Measurements from ENCODE around the gene LCOR. TPM values are rescaled to one million over a fixed set of nuclear protein-coding genes. Genes with fewer than 3 reads are reported as not detected.

LCOR gene
- polyA plus RNA-seq, 2 donors, result 2.9 to 5.9 TPM

DNA sequence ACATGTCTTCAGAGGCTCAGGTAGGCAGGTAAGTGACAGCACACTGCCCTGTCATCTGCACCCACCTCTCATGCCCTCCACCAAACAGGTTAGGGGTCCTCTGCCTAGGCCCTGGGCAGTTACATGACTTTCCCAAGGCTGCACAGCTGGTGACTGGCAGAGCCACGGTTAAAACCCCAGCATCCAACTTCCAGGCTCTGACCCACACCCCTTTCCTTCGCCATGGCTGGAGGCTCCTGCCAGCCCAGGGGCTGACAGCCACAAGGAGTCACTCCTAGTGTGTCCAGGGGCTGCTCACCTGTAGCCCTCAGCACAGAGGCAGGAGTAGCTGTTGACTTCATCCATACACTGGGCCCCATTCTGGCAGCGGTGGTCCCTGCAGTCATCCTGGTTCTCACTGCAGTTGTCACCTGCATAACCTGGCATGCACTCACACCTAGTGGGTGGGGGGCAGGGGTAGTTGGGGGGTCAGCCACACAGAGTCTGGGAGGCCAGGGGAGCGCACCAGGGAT lies 178.7 kb downstream of the LCOR start:
- H3K27ac ChIP-seq (ENCODE audit: low read depth in 2 of 2, low read length in 1 of 2), result no peak overlapping the region
- H3K9me3 ChIP-seq (ENCODE audit: control insufficient read depth in 2 of 2, insufficient read depth in 1 of 2, low read depth in 1 of 2, low read length in 1 of 2), result peaks cover 0 to 6% of the 10 kb centered on the region in 2 donors
- H3K27me3 ChIP-seq (ENCODE audit: control insufficient read depth in 1 of 2, insufficient read depth in 2 of 2, low read length in 2 of 2), result no peaks in the 10 kb centered on the region
- no peak overlapping the region for H3K4me3 ChIP-seq (ENCODE audit: low read depth in 1 of 2, low read length in 2 of 2)
- H3K36me3 ChIP-seq (ENCODE audit: control insufficient read depth in 2 of 2, insufficient read depth in 2 of 2, low read length in 1 of 2), result no peaks in the 10 kb centered on the region
- WGBS, 2 donors, result 83 to 88% methylated on average over 4 of the region's 4 CpGs
- H3K4me1 ChIP-seq (ENCODE audit: control insufficient read depth in 2 of 2, insufficient read depth in 2 of 2, low read length in 1 of 2), result no peaks in the 10 kb centered on the region

DNA sequence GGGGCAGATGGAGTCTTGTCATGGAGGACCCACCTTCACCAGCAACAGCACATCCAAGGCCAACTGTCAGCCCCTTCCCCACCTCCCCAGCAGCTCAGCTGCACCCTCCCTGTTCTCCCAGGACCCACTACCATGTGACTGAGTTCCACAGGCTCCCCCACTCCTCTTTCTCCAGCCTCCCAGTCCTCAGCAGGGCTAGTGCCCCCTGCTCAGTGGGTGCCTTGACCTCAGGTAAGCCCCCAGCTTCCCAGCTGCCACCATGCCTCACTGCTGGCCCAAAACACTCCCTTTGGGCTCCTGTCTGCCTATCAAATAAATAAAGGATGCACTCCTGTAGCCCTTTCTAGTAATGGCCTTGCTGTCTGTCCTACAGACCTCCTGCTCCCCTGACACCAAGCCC lies 179.3 kb downstream of the LCOR start:
- Histone ChIP-seq H3K27me3 (ENCODE audit: control insufficient read depth in 1 of 2, insufficient read depth in 2 of 2, low read length in 2 of 2) (no peaks in the 10 kb centered on the region), H3K4me3 (ENCODE audit: low read depth in 1 of 2, low read length in 2 of 2) (no peak overlapping the region), H3K9me3 (ENCODE audit: control insufficient read depth in 2 of 2, insufficient read depth in 1 of 2, low read depth in 1 of 2, low read length in 1 of 2) (peaks cover 0 to 4% of the 10 kb centered on the region in 2 donors), H3K27ac (ENCODE audit: low read depth in 2 of 2, low read length in 1 of 2) (no peak overlapping the region), H3K36me3 (ENCODE audit: control insufficient read depth in 2 of 2, insufficient read depth in 2 of 2, low read length in 1 of 2) (no peaks in the 10 kb centered on the region), H3K4me1 (ENCODE audit: control insufficient read depth in 2 of 2, insufficient read depth in 2 of 2, low read length in 1 of 2) (no peaks in the 10 kb centered on the region)

- no peaks in the 10 kb centered on the region for H3K9me3 ChIP-seq (ENCODE audit: control insufficient read depth in 2 of 2, insufficient read depth in 1 of 2, low read depth in 1 of 2, low read length in 1 of 2)
- H3K4me3 ChIP-seq (ENCODE audit: low read depth in 1 of 2, low read length in 2 of 2), result no peak overlapping the region
- H3K27me3 ChIP-seq (ENCODE audit: control insufficient read depth in 1 of 2, insufficient read depth in 2 of 2, low read length in 2 of 2), result no peaks in the 10 kb centered on the region
- H3K36me3 ChIP-seq (ENCODE audit: control insufficient read depth in 2 of 2, insufficient read depth in 2 of 2, low read length in 1 of 2), result no peaks in the 10 kb centered on the region
- H3K4me1 ChIP-seq (ENCODE audit: control insufficient read depth in 2 of 2, insufficient read depth in 2 of 2, low read length in 1 of 2), result no peaks in the 10 kb centered on the region
- WGBS, 2 donors, result 85 to 90% methylated on average over 8 of the region's 8 CpGs
- H3K27ac ChIP-seq (ENCODE audit: low read depth in 2 of 2, low read length in 1 of 2), result no peak overlapping the region
These were observed 180.4 kb downstream of the LCOR start for GRCh38 chr10:97012470-97012869.

DNA sequence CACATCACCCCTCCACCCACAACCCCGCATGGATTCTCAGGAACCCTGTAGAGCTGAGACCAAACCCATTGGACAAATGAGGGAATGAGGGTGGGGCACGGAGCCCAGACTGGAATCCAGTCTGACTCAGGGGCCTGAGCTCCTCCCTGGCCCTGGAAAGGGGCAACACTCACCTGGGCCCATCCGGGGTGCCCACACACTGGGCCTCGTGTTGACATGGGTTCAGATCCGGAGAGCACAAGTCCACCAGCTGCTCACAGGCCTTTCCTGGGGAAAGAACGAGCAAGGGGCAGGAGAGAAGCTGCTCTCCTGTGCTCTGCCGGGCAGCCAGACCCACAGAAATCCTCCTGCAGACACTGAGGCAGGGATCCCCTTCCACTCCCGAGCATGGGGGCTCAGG lies 181.5 kb downstream of the LCOR start:
- H3K27ac ChIP-seq (ENCODE audit: low read depth in 2 of 2, low read length in 1 of 2), result no peak overlapping the region
- H3K27me3 ChIP-seq (ENCODE audit: control insufficient read depth in 1 of 2, insufficient read depth in 2 of 2, low read length in 2 of 2), result no peaks in the 10 kb centered on the region
- H3K4me1 ChIP-seq (ENCODE audit: control insufficient read depth in 2 of 2, insufficient read depth in 2 of 2, low read length in 1 of 2), result no peaks in the 10 kb centered on the region
- WGBS, 2 donors, result 85 to 89% methylated on average over 8 of the region's 8 CpGs
- H3K9me3 ChIP-seq (ENCODE audit: control insufficient read depth in 2 of 2, insufficient read depth in 1 of 2, low read depth in 1 of 2, low read length in 1 of 2), result no peaks in the 10 kb centered on the region
- no peaks in the 10 kb centered on the region for H3K36me3 ChIP-seq (ENCODE audit: control insufficient read depth in 2 of 2, insufficient read depth in 2 of 2, low read length in 1 of 2)
- no peak overlapping the region for H3K4me3 ChIP-seq (ENCODE audit: low read depth in 1 of 2, low read length in 2 of 2)

- H3K4me3 ChIP-seq (ENCODE audit: low read depth in 1 of 2, low read length in 2 of 2), result no peak overlapping the region
- H3K27ac ChIP-seq (ENCODE audit: low read depth in 2 of 2, low read length in 1 of 2), result no peak overlapping the region
- no peaks in the 10 kb centered on the region for H3K4me1 ChIP-seq (ENCODE audit: control insufficient read depth in 2 of 2, insufficient read depth in 2 of 2, low read length in 1 of 2)
- H3K9me3 ChIP-seq (ENCODE audit: control insufficient read depth in 2 of 2, insufficient read depth in 1 of 2, low read depth in 1 of 2, low read length in 1 of 2), result no peaks in the 10 kb centered on the region
- WGBS, 2 donors, result 86 to 89% methylated on average over 8 of the region's 8 CpGs
- H3K36me3 ChIP-seq (ENCODE audit: control insufficient read depth in 2 of 2, insufficient read depth in 2 of 2, low read length in 1 of 2), result no peaks in the 10 kb centered on the region
- H3K27me3 ChIP-seq (ENCODE audit: control insufficient read depth in 1 of 2, insufficient read depth in 2 of 2, low read length in 2 of 2), result no peaks in the 10 kb centered on the region
These were observed 181.9 kb downstream of the LCOR start for GRCh38 chr10:97013983-97014382.

DNA sequence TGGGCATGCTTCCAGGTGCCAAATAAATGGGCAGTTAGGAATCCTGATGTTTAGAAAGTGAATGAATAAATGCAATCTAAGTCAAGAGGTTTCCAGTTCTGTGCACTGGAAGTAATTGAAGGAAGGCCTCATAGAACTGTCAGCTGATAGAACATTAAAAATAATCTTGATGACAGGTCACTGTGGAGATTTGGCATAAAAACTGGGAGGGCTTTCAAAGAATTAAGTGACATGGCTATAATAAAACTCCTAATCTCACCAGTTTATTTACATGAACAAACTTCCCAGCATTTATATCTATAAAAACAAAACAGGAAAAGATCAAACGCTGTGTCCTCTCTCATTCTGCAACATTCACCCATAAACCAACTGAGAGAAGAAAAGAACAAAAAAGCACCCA lies 183.1 kb downstream of the LCOR start:
- H3K27me3 ChIP-seq (ENCODE audit: control insufficient read depth in 1 of 2, insufficient read depth in 2 of 2, low read length in 2 of 2), result no peaks in the 10 kb centered on the region
- no peak overlapping the region for H3K4me3 ChIP-seq (ENCODE audit: low read depth in 1 of 2, low read length in 2 of 2)
- H3K4me1 ChIP-seq (ENCODE audit: control insufficient read depth in 2 of 2, insufficient read depth in 2 of 2, low read length in 1 of 2), result no peaks in the 10 kb centered on the region
- H3K9me3 ChIP-seq (ENCODE audit: control insufficient read depth in 2 of 2, insufficient read depth in 1 of 2, low read depth in 1 of 2, low read length in 1 of 2), result no peaks in the 10 kb centered on the region
- 71 to 76% methylated on average over 1 of the region's 1 CpG for WGBS, 2 donors
- no peaks in the 10 kb centered on the region for H3K36me3 ChIP-seq (ENCODE audit: control insufficient read depth in 2 of 2, insufficient read depth in 2 of 2, low read length in 1 of 2)
- no peak overlapping the region for H3K27ac ChIP-seq (ENCODE audit: low read depth in 2 of 2, low read length in 1 of 2)

DNA sequence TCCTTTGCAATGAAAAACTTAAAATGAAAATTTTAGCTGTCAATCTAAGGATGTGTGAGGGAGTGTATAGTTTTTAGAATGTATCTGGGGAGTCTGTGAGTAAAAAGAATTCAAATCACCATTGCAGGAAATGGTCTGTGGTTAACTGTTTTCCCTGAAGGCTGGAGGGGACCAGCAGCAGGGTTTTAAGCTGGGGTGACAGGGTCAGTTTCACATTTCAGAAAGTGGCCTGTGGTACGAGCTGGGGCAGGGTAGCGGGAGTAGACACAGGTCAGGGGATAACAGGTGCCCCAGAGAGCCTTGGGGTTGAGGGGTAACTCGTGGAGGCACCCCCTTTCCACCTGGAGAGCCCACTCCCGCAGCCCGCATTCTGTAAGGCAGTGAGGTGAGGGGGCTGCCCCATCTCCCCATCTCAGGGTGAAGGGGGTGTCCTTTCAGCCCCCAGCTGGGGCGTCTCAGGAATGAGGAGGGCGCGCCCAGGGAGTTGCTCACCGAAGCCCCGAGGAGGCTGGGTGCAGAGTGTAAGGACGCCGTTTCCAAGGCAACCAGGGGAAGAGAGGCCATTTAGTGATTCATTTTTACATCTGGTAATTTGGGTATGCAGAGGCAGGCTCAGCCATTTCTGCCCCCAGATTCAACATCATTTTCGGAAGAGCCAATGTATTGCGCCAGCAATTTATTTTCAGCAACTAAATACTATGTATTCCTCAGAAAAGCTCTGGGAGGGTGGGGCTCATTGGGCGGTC lies 184.8 kb downstream of the LCOR start:
- H3K36me3 ChIP-seq (ENCODE audit: control insufficient read depth in 2 of 2, insufficient read depth in 2 of 2, low read length in 1 of 2), result no peaks in the 10 kb centered on the region
- no peaks in the 10 kb centered on the region for H3K4me1 ChIP-seq (ENCODE audit: control insufficient read depth in 2 of 2, insufficient read depth in 2 of 2, low read length in 1 of 2)
- WGBS, 2 donors, result 78 to 82% methylated on average over 15 of the region's 15 CpGs
- H3K27me3 ChIP-seq (ENCODE audit: control insufficient read depth in 1 of 2, insufficient read depth in 2 of 2, low read length in 2 of 2), result no peaks in the 10 kb centered on the region
- no peaks in the 10 kb centered on the region for H3K9me3 ChIP-seq (ENCODE audit: control insufficient read depth in 2 of 2, insufficient read depth in 1 of 2, low read depth in 1 of 2, low read length in 1 of 2)
- H3K27ac ChIP-seq (ENCODE audit: low read depth in 2 of 2, low read length in 1 of 2), result no peak overlapping the region
- H3K4me3 ChIP-seq (ENCODE audit: low read depth in 1 of 2, low read length in 2 of 2), result no peak overlapping the region

DNA sequence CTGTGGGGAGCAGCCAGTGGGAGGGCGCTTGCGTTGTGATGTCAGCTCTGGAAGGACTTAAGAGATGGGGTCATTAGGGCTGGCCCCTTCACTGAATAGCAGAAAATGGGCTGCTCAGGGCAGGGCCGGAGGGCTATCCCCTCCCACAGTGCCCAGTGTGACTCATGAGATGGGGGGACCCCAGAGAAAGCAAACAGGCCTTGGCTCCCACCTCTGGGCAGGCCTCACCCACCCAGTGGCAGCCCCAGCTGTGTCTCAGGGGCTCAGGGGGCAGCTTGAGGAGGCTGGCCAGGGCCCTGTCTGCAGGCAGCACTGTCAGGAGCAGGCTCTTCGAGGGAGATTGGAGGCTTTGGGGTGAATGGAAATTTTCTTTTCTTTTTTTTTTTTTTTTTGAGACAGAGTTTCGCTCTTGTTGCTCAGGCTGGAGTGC lies 185.4 kb downstream of the LCOR start:
- Histone ChIP-seq H3K27me3 (ENCODE audit: control insufficient read depth in 1 of 2, insufficient read depth in 2 of 2, low read length in 2 of 2) (no peaks in the 10 kb centered on the region), H3K27ac (ENCODE audit: low read depth in 2 of 2, low read length in 1 of 2) (no peak overlapping the region), H3K9me3 (ENCODE audit: control insufficient read depth in 2 of 2, insufficient read depth in 1 of 2, low read depth in 1 of 2, low read length in 1 of 2) (no peaks in the 10 kb centered on the region), H3K4me1 (ENCODE audit: control insufficient read depth in 2 of 2, insufficient read depth in 2 of 2, low read length in 1 of 2) (no peaks in the 10 kb centered on the region), H3K4me3 (ENCODE audit: low read depth in 1 of 2, low read length in 2 of 2) (no peak overlapping the region), H3K36me3 (ENCODE audit: control insufficient read depth in 2 of 2, insufficient read depth in 2 of 2, low read length in 1 of 2) (no peaks in the 10 kb centered on the region)
- 93 to 95% methylated on average over 5 of the region's 5 CpGs for WGBS, 2 donors

DNA sequence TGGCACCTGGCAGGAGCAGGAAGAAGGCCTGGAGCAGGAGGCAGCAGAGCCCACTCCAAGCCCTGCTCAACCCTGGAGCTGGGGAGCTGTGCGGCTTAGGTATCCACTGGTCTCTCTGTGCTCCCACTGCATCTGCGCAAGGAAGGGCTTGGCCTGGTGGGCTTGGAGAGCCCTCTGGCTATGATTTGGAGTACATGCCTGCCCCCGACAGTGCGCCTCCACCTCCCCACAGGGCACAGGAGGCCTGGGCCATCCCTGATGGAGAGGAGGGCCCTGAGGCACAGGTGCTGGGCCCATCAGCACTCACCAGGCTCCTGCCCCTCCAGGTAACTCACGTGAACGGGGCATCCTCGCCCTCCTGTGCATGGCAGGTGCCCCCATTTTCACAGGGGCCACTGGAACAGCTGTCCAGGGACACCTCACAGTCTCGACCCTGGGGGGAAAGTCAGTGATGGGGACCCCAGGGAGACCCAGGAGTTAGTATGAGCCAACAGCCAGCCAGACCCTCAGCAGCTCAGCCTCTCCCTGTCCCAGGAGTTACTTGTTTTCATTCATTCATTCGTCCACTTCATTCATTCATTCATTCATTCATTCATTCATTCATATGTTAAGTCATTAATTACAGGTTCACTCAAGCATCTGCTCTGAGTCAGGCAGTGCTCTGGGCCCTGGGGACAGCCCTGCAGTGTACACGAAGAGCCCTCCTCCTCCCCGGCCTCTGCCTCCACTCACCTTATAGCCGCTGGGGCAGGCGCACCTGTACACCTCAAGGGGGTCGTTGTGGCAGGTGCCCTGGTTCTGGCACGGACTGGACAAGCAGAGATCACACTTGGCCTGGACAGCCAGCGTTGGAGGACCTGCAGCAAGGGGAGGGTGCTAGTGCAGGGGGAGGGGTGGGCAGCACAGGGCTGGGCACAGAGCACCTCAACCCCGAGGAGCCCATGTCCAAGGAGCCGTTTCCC lies 186.4 kb downstream of the LCOR start:
- H3K36me3 ChIP-seq (ENCODE audit: control insufficient read depth in 2 of 2, insufficient read depth in 2 of 2, low read length in 1 of 2), result no peaks in the 10 kb centered on the region
- no peak overlapping the region for H3K27ac ChIP-seq (ENCODE audit: low read depth in 2 of 2, low read length in 1 of 2)
- H3K4me1 ChIP-seq (ENCODE audit: control insufficient read depth in 2 of 2, insufficient read depth in 2 of 2, low read length in 1 of 2), result no peaks in the 10 kb centered on the region
- WGBS, 2 donors, result 86 to 87% methylated on average over 18 of the region's 18 CpGs
- H3K4me3 ChIP-seq (ENCODE audit: low read depth in 1 of 2, low read length in 2 of 2), result no peak overlapping the region
- H3K27me3 ChIP-seq (ENCODE audit: control insufficient read depth in 1 of 2, insufficient read depth in 2 of 2, low read length in 2 of 2), result no peaks in the 10 kb centered on the region
- no peaks in the 10 kb centered on the region for H3K9me3 ChIP-seq (ENCODE audit: control insufficient read depth in 2 of 2, insufficient read depth in 1 of 2, low read depth in 1 of 2, low read length in 1 of 2)

Measured in esophagus (tissue), 2 donors.